Caco-2 (cell line): ENCODE measurements around the gene PSEN1. TPM values are rescaled to one million over a fixed set of nuclear protein-coding genes. Genes with fewer than 3 reads are reported as not detected.

ENCODE experiments used
- BruUV-seq: library from RNA; stranded (reverse); fragments of 400-500 nt; replicated peaks from 2 replicates; lab custom pipeline; 2021; lab: Mats Ljungman, UMichigan
- CTCF ChIA-PET: fragments of 300-600 bp; sonication (Branson Sonifier 250); formaldehyde crosslinking; loops from one replicate; lab custom pipeline; 2022; ENCODE audit warnings: antibody characterized with exemption; lab: Charles Lee
- POLR2A ChIA-PET: fragments of 300-600 bp; sonication (Branson Sonifier 250); formaldehyde crosslinking; loops from one replicate; lab custom pipeline; 2022; ENCODE audit warnings: antibody characterized with exemption; lab: Charles Lee
- DNase-seq, 2 experiments: peaks; one replicate each; pipeline versions ENCODE4 v3.0.0 to v3.0.0-alpha.2; 2020 to 2022
- H3K27me3 ChIP-seq: replicated peaks from 2 replicates; pipeline ENCODE4 v1.6.0; 2011; ENCODE audit warnings: low read length; ENCODE audit not compliant: control insufficient read depth, insufficient read depth
- H3K36me3 ChIP-seq: 2 replicates; pipeline ENCODE4 v1.5.1; 2011; ENCODE audit warnings: low read length; ENCODE audit not compliant: control insufficient read depth, insufficient read depth
- H3K4me1 ChIP-seq: fragments of 250-450 bp; sonication (Bioruptor Pico); 2 replicates; pipeline ENCODE4 v1.5.1; 2020; ENCODE audit warnings: mild to moderate bottlenecking
- H3K4me3 ChIP-seq: 2 replicates; pipeline ENCODE4 v1.5.1; 2011; ENCODE audit warnings: low read depth, mild to moderate bottlenecking, control low read depth, low read length
- H3K9me3 ChIP-seq: fragments of 250-450 bp; sonication (Bioruptor Pico); 2 replicates; pipeline ENCODE4 v1.5.1; 2020; ENCODE audit warnings: mild to moderate bottlenecking, moderate library complexity
- H3K27ac Mint-ChIP-seq: one replicate; pipeline ENCODE4 v1.8.0; 2022; ENCODE audit warnings: mixed read lengths; ENCODE audit not compliant: unreplicated experiment
- H3K27me3 Mint-ChIP-seq: one replicate; pipeline ENCODE4 v1.8.0; 2022; ENCODE audit warnings: mixed read lengths; ENCODE audit not compliant: insufficient read depth, unreplicated experiment
- H3K36me3 Mint-ChIP-seq: one replicate; pipeline ENCODE4 v1.8.0; 2022; ENCODE audit warnings: mild to moderate bottlenecking, mixed read lengths; ENCODE audit not compliant: insufficient read depth, unreplicated experiment
- H3K4me1 Mint-ChIP-seq: one replicate; pipeline ENCODE4 v1.8.0; 2022; ENCODE audit warnings: low read depth, mixed read lengths; ENCODE audit not compliant: unreplicated experiment
- H3K4me3 Mint-ChIP-seq: one replicate; pipeline ENCODE4 v1.8.0; 2022; ENCODE audit warnings: mild to moderate bottlenecking, moderate library complexity, mixed read lengths; ENCODE audit not compliant: unreplicated experiment
- H3K9me3 Mint-ChIP-seq: one replicate; pipeline ENCODE4 v1.8.0; 2022; ENCODE audit warnings: mixed read lengths; ENCODE audit not compliant: unreplicated experiment
- CTCF ChIP-seq, 2 experiments: fragments of 200-600 bp in 1 of 2; IDR thresholded peaks; 1 replicate in 1 of 2; 2 replicates in 1 of 2; pipeline versions ENCODE4 v1.5.1 to v1.8.0; 2011 to 2022; ENCODE audit warnings: antibody characterized with exemption in 1 of 2, control low read depth in 1 of 2, inconsistent platforms in 1 of 2, low read depth in 1 of 2, low read length in 1 of 2, mild to moderate bottlenecking in 1 of 2, moderate library complexity in 1 of 2; ENCODE audit not compliant: insufficient read depth in 1 of 2, severe bottlenecking in 1 of 2, unreplicated experiment in 1 of 2
- intact Hi-C: fragments of 100-400 bp; cut with micrococcal nuclease; formaldehyde crosslinking; loops from one replicate; pipeline ENCODE4 v1.10.0; 2022; ENCODE audit not compliant: unreplicated experiment
- total RNA-seq: library from RNA; stranded (reverse); gene quantifications from 2 replicates; pipeline ENCODE4 v1.2.3, GENCODE V29; 2022

PSEN1 gene
- total RNA-seq, 1 experiment from 2014 or later = 74.8 TPM

- ChIA-PET CTCF (interaction anchor here (0.7 kb wide), 1 partner anchor 253 kb away, joined by 3 read pairs; no protein-coding TSS in a partner anchor), POLR2A (no interaction called here)
- Mint-ChIP-seq H3K9me3 (no peaks in the 10 kb centered on the region), H3K27ac (no peak overlapping the region), H3K36me3 (no peaks in the 10 kb centered on the region), H3K4me1 (peaks cover 15% of the 10 kb centered on the region), H3K27me3 (no peaks in the 10 kb centered on the region), H3K4me3 (peak overlapping the region; percentile 62)
- TF ChIP-seq CTCF (IDR thresholded peaks at IDR 0.05; ENCODE audit: insufficient read depth in 1 of 2, low read depth in 1 of 2, low read length in 1 of 2, severe bottlenecking in 1 of 2, unreplicated experiment in 1 of 2) = no peak
- Histone ChIP-seq H3K4me1 (peaks cover 33% of the 10 kb centered on the region), H3K27me3 (no peaks in the 10 kb centered on the region), H3K9me3 (no peaks in the 10 kb centered on the region), H3K4me3 (peak overlapping the region; percentile 40), H3K36me3 (no peaks in the 10 kb centered on the region)
- intact Hi-C loops = loop anchor here (5.0 kb wide), 1 partner anchor 44 kb away; no protein-coding TSS in a partner anchor
- peak in 1 of 2 experiments; percentile 42 for DNase-seq
- no TSS peak for BruUV-seq
Measured at GRCh38 chr14:73237786-73238423, 101.6 kb downstream of the PSEN1 start.

GRCh38 chr14:73238424-73238852 is 102.1 kb downstream of the PSEN1 start:
- peaks cover 15% of the 10 kb centered on the region for H3K4me1 Mint-ChIP-seq
- no peak for DNase-seq
- no peaks in the 10 kb centered on the region for H3K36me3 Mint-ChIP-seq
- no peak for TF ChIP-seq CTCF (IDR thresholded peaks at IDR 0.05; ENCODE audit: insufficient read depth in 1 of 2, low read depth in 1 of 2, low read length in 1 of 2, severe bottlenecking in 1 of 2, unreplicated experiment in 1 of 2)
- Histone ChIP-seq H3K27me3 (no peaks in the 10 kb centered on the region), H3K36me3 (no peaks in the 10 kb centered on the region), H3K4me1 (peaks cover 33% of the 10 kb centered on the region), H3K4me3 (peak overlapping the region; percentile 40), H3K9me3 (no peaks in the 10 kb centered on the region)
- H3K27me3 Mint-ChIP-seq = no peaks in the 10 kb centered on the region
- ChIA-PET POLR2A (interaction anchor here (0.5 kb wide), 1 partner anchor 102 kb away, joined by 8 read pairs; the partner anchor contains the start of gene PSEN1), CTCF (interaction anchor here (0.6 to 0.7 kb wide), 2 partner anchors 26 to 252 kb away, joined by 3 to 6 read pairs; no protein-coding TSS in a partner anchor)
- H3K27ac Mint-ChIP-seq = no peak overlapping the region
- peak overlapping the region; percentile 62 for H3K4me3 Mint-ChIP-seq
- no TSS peak for BruUV-seq
- H3K9me3 Mint-ChIP-seq = no peaks in the 10 kb centered on the region
- intact Hi-C loops = loop anchor here (5.0 kb wide), 1 partner anchor 44 kb away; no protein-coding TSS in a partner anchor

GRCh38 chr14:73238941-73239340 is 102.6 kb downstream of the PSEN1 start:
- no peak overlapping the region for H3K4me3 ChIP-seq
- Mint-ChIP-seq H3K4me3 (peak overlapping the region; percentile 62), H3K36me3 (no peaks in the 10 kb centered on the region), H3K9me3 (no peaks in the 10 kb centered on the region), H3K27me3 (no peaks in the 10 kb centered on the region), H3K27ac (no peak overlapping the region), H3K4me1 (peaks cover 15% of the 10 kb centered on the region)
- DNase-seq = no peak
- peaks cover 33% of the 10 kb centered on the region for H3K4me1 ChIP-seq
- no peaks in the 10 kb centered on the region for H3K9me3 ChIP-seq
- no peaks in the 10 kb centered on the region for H3K27me3 ChIP-seq
- no peak for TF ChIP-seq CTCF (IDR thresholded peaks at IDR 0.05; ENCODE audit: insufficient read depth in 1 of 2, low read depth in 1 of 2, low read length in 1 of 2, severe bottlenecking in 1 of 2, unreplicated experiment in 1 of 2)
- intact Hi-C loops = loop anchor here (5.0 kb wide), 1 partner anchor 43 kb away; no protein-coding TSS in a partner anchor
- no peaks in the 10 kb centered on the region for H3K36me3 ChIP-seq
- CTCF ChIA-PET = interaction anchor here (0.6 kb wide), 1 partner anchor 26 kb away, joined by 6 read pairs; no protein-coding TSS in a partner anchor
- no TSS peak for BruUV-seq
- POLR2A ChIA-PET = interaction anchor here (0.5 kb wide), 1 partner anchor 103 kb away, joined by 8 read pairs; the partner anchor contains the start of gene PSEN1
